Measurements from ENCODE around the gene SEC24B. TPM values are rescaled to one million over a fixed set of nuclear protein-coding genes. Genes with fewer than 3 reads are reported as not detected.

SEC24B gene
- total and polyA plus RNA-seq, 8 donors, result 4.9 to 16.5 (median 12.4) TPM

DNA sequence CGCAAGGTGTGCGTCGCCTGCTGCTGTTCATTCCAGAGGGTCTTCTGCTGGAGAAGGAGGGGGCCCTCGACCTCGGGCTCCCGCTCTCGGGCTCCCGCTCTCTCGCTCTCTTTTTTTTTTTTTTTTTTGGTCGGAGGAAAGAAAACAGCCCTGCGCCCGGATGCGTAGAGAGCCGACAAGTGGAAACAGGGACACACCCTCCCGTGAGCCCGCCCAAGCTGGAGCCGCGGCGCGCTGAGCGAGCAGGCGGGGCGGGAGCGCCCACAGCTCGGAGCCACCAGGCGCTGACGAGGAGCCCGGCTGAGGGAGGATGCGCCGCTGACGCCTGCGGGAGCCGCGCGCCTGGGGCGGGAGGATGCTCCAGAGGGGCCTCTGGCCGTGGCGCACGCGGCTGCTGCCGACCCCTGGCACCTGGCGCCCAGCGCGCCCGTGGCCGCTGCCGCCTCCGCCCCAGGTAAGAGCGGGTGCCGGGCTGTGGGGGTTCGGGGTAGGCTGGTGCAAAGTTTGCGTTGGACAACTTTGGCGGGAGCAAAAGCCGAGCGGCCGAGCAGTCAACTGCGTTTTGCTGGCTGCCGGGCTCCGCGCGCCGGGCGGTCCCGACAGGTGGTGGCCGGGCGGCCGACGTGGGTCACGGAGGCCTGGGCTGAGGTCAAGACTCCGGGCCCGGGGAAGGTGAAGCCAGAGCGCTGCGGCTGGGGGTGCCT is 126.5 kb downstream of the SEC24B start, which contains the start of gene MCUB:
TSS of gene MCUB (plus strand) at position 264 of the 704 bp plus-strand sequence. CDS start at position 356, 92 bp downstream.
- Histone ChIP-seq H3K36me3 (no peaks in the 10 kb centered on the region), H3K9me3 (no peaks in the 10 kb centered on the region), H3K4me1 (no peaks in the 10 kb centered on the region), H3K27me3 (peaks cover 0 to 4% (median 0%) of the 10 kb centered on the region in 4 donors), H3K4me3 (peak within 1 kb of the TSS; percentile 21 to 76 (median 46)), H3K27ac (peak within 1 kb of the TSS in 3 of 4 donors; percentile 52 to 70 (median 55))
- DNase-seq, result peak; percentile 43 to 85 (median 66)
- 1% methylated on average over 50 to 73 of the region's 73 CpGs for WGBS, 2 donors
- TF ChIP-seq, protein P1, sequence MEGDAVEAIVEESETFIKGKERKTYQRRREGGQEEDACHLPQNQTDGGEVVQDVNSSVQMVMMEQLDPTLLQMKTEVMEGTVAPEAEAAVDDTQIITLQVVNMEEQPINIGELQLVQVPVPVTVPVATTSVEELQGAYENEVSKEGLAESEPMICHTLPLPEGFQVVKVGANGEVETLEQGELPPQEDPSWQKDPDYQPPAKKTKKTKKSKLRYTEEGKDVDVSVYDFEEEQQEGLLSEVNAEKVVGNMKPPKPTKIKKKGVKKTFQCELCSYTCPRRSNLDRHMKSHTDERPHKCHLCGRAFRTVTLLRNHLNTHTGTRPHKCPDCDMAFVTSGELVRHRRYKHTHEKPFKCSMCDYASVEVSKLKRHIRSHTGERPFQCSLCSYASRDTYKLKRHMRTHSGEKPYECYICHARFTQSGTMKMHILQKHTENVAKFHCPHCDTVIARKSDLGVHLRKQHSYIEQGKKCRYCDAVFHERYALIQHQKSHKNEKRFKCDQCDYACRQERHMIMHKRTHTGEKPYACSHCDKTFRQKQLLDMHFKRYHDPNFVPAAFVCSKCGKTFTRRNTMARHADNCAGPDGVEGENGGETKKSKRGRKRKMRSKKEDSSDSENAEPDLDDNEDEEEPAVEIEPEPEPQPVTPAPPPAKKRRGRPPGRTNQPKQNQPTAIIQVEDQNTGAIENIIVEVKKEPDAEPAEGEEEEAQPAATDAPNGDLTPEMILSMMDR (IDR thresholded peaks at IDR 0.05), result no peak
- peak; percentile 85 to 97 (median 95) for ATAC-seq
- no peak for FAIRE-seq
- intact Hi-C loops (cut with DNase I), result no loop called here

GRCh38 chr4:109560687-109561461 is 127.3 kb downstream of the SEC24B start:
- Histone ChIP-seq H3K4me3 (peak overlapping the region; percentile 21 to 76 (median 46)), H3K9me3 (no peaks in the 10 kb centered on the region), H3K27ac (peak overlapping the region in 3 of 4 donors; percentile 52 to 70 (median 55)), H3K4me1 (no peaks in the 10 kb centered on the region), H3K27me3 (peaks cover 0 to 4% (median 0%) of the 10 kb centered on the region in 4 donors), H3K36me3 (no peaks in the 10 kb centered on the region)
- intact Hi-C loops (cut with DNase I), result no loop called here
- WGBS, 2 donors, result 2 to 4% methylated on average over 29 of the region's 29 CpGs
- ATAC-seq (peak; percentile 49 to 73 (median 59)), FAIRE-seq (no peak), DNase-seq (peak in 1 of 6 donors; percentile 26)
- TF ChIP-seq, protein P1 (IDR thresholded peaks at IDR 0.05), result no peak

DNA sequence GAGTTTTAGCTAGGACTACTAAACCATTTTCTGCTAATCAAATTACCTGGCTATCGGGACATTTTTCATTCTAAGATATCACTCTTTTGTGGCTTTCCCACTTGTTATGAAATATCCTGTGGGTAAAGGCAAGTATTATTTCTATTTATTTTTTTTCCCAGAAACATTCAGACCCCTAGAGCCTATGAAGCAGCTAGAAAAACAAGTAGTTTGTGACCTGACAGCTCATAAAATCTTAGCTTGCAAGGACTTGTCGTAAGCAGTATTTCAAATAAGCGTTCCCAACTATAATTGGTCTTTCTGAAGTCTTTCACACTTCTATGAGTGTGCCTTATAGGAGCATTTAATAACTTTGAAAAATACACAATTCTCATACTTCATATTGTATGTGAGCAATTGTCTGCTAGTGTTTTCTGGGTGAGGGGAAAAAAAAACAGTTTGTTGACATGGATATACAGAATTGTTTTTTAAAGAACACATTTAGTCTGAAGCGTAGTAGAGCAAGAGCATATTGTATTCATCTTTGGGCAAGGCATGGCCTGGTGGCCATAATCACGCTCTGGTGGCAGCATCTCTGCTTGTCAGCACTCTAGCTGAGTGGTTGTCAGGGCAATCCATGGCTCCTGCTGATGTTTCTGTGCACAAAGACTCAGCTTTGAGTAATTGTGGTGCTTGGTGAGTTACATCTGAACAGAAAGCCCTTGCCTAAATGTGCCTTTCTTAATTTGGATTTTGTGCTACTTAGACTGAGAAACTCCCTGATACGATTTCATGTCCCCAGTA is 129.0 kb downstream of the SEC24B start:
- H3K4me3 ChIP-seq, result no peak overlapping the region
- intact Hi-C loops (cut with DNase I), result no loop called here
- WGBS, 2 donors, result 88 to 91% methylated on average over 6 of the region's 6 CpGs
- ATAC-seq, result no peak
- no peak overlapping the region for H3K27ac ChIP-seq
- peaks cover 0 to 4% (median 0%) of the 10 kb centered on the region in 4 donors for H3K27me3 ChIP-seq
- no peaks in the 10 kb centered on the region for H3K36me3 ChIP-seq
- TF ChIP-seq, protein P1 (IDR thresholded peaks at IDR 0.05), result no peak
- no peak for DNase-seq
- H3K4me1 ChIP-seq, result no peaks in the 10 kb centered on the region
- FAIRE-seq, result no peak
- no peaks in the 10 kb centered on the region for H3K9me3 ChIP-seq

DNA sequence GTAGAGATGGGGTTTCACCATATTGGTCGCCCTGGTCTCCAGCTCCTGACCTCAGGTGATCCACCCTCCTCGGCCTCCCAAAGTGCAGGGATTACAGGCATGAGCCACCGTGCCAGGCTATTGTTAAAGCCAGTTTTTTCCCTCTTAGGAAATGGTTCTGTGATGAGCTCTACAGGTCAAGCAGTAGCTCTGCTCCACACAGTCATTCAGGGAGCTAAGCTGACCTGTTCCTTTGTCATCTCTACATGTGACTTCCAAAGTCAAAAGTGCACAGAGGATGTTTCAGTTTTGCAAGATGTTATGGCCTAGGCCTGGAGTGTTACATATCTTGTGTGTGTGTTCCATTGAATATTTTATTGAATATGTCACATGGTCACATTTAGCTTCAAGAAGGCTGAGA is 137.9 kb downstream of the SEC24B start:
- Histone ChIP-seq H3K27me3 (no peaks in the 10 kb centered on the region), H3K4me3 (no peak overlapping the region), H3K36me3 (no peaks in the 10 kb centered on the region), H3K27ac (no peak overlapping the region), H3K4me1 (no peaks in the 10 kb centered on the region), H3K9me3 (no peaks in the 10 kb centered on the region)
- intact Hi-C loops (cut with DNase I), result no loop called here
- FAIRE-seq, result no peak
- WGBS, 2 donors, result 89% methylated on average over 3 of the region's 3 CpGs
- no peak for DNase-seq
- TF ChIP-seq, protein P1 (IDR thresholded peaks at IDR 0.05), result no peak
- no peak for ATAC-seq
